ENCODE data around the gene OASL.

DNA sequence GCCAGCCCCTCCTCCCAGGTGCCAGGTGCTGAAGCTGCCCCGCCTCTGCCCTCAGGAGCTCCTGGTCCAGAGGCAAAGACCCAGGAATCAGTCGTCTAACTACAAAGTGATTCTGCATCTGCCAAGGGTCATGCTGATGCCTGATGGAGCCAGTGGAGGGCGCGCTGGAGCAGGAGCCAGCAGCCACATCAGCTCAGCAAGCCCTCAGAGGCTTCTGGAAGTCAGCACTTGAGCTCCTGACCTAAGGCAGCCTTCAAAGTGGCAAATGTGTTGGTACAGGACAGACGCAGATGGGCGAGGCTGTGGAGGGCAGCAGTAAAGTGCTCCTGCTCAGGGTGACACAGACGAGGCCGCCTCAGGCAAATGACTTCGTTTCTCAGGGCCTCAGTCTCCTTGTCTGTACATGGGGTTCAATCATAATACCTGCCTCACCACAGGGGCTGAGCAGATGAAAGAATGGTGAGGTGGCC is 33.7 kb downstream of the OASL start:
- TF ChIP-seq, protein P1, sequence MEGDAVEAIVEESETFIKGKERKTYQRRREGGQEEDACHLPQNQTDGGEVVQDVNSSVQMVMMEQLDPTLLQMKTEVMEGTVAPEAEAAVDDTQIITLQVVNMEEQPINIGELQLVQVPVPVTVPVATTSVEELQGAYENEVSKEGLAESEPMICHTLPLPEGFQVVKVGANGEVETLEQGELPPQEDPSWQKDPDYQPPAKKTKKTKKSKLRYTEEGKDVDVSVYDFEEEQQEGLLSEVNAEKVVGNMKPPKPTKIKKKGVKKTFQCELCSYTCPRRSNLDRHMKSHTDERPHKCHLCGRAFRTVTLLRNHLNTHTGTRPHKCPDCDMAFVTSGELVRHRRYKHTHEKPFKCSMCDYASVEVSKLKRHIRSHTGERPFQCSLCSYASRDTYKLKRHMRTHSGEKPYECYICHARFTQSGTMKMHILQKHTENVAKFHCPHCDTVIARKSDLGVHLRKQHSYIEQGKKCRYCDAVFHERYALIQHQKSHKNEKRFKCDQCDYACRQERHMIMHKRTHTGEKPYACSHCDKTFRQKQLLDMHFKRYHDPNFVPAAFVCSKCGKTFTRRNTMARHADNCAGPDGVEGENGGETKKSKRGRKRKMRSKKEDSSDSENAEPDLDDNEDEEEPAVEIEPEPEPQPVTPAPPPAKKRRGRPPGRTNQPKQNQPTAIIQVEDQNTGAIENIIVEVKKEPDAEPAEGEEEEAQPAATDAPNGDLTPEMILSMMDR (conservative IDR thresholded peaks at IDR 0.05; ENCODE audit: low read length): peak; percentile 78
- TF ChIP-seq EZH2phosphoT487 (IDR thresholded peaks at IDR 0.05; ENCODE audit: borderline replicate concordance): no peak
